SU-DHL-6 (cell line): Measurements from ENCODE around the gene SNX25.
"Not testable (repeated sequence)": the region's sequence is repeated elsewhere in the genome, so short reads cannot be mapped to it uniquely, and the experiment has no call there.

Experiments used
- H2AFZ ChIP-seq: fragments of 200-600 bp; sonication (generic); 2 replicates; pipeline ENCODE4 v1.6.1; 2014; ENCODE audit warnings: low read depth, mild to moderate bottlenecking, moderate library complexity, mixed read lengths, antibody characterized with exemption, low read length; ENCODE audit not compliant: severe bottlenecking
- H3F3A ChIP-seq: fragments of 200-600 bp; shearing (Covaris generic); 2 replicates; pipeline ENCODE4 v1.6.0; 2016; ENCODE audit warnings: antibody characterized with exemption, mild to moderate bottlenecking; ENCODE audit not compliant: insufficient read depth
- H3K27ac ChIP-seq: fragments of 200-600 bp; sonication (generic); 2 replicates; pipeline ENCODE4 v1.5.1; 2016; ENCODE audit warnings: low read depth, mild to moderate bottlenecking, low read length, moderate library complexity, mixed read lengths
- H3K27me3 ChIP-seq: fragments of 200-600 bp; sonication (generic), shearing (Covaris generic); 2 replicates; pipeline ENCODE4 v1.6.0; 2014; ENCODE audit warnings: mild to moderate bottlenecking, low read length
- H3K36me3 ChIP-seq: fragments of 200-600 bp; sonication (generic); 2 replicates; pipeline ENCODE4 v1.6.1; 2014; ENCODE audit warnings: mild to moderate bottlenecking, low read length, mixed read lengths
- H3K4me2 ChIP-seq: fragments of 300-600, 200-600 bp; shearing (Covaris generic), sonication (generic); 2 replicates; pipeline ENCODE4 v1.6.0; 2014; ENCODE audit warnings: low read length, low read depth, mild to moderate bottlenecking; ENCODE audit not compliant: poor library complexity, severe bottlenecking
- H3K4me3 ChIP-seq: fragments of 200-600 bp; sonication (generic); 2 replicates; pipeline ENCODE4 v1.5.1; 2014; ENCODE audit warnings: antibody characterized with exemption, low read length, mild to moderate bottlenecking, mixed read lengths; ENCODE audit not compliant: insufficient read depth, poor library complexity, severe bottlenecking
- H3K79me2 ChIP-seq: fragments of 200-600 bp; sonication (generic); 2 replicates; pipeline ENCODE4 v1.6.1; 2014; ENCODE audit warnings: mild to moderate bottlenecking, low read length, moderate library complexity; ENCODE audit not compliant: insufficient read depth
- H3K9ac ChIP-seq: fragments of 200-600 bp; sonication (generic); 2 replicates; pipeline ENCODE4 v1.7.0; 2014; ENCODE audit warnings: mild to moderate bottlenecking, low read length
- H3K9me2 ChIP-seq: fragments of 200-600 bp; sonication (generic); replicated peaks from 2 replicates; pipeline ENCODE4 v1.6.1; 2014; ENCODE audit warnings: low read length; ENCODE audit not compliant: insufficient read depth
- H3K9me3 ChIP-seq: fragments of 200-600 bp; sonication (generic); 2 replicates; pipeline ENCODE4 v1.6.1; 2014; ENCODE audit warnings: low read length, mixed read lengths; ENCODE audit not compliant: insufficient read depth
- H4K20me1 ChIP-seq: fragments of 200-600 bp; sonication (generic); 2 replicates; pipeline ENCODE4 v1.6.1; 2014; ENCODE audit warnings: low read depth, mild to moderate bottlenecking, antibody characterized with exemption, low read length, moderate library complexity, mixed read lengths
- EZH2phosphoT487 ChIP-seq: fragments of 200-600 bp; sonication (generic), shearing (Covaris generic); conservative IDR thresholded peaks from 2 replicates; pipeline ENCODE4 v1.6.1; 2018; ENCODE audit warnings: mild to moderate bottlenecking, antibody characterized with exemption, low read length, moderate library complexity, mixed read lengths
- TF ChIP-seq, protein P1 (sequence below): fragments of 200-600 bp; sonication (generic); IDR thresholded peaks from one replicate; pipeline ENCODE4 v1.5.1; 2017; ENCODE audit warnings: antibody characterized with exemption, mild to moderate bottlenecking, low read length, moderate library complexity; ENCODE audit not compliant: insufficient read depth, poor library complexity, severe bottlenecking

SNX25 gene

DNA sequence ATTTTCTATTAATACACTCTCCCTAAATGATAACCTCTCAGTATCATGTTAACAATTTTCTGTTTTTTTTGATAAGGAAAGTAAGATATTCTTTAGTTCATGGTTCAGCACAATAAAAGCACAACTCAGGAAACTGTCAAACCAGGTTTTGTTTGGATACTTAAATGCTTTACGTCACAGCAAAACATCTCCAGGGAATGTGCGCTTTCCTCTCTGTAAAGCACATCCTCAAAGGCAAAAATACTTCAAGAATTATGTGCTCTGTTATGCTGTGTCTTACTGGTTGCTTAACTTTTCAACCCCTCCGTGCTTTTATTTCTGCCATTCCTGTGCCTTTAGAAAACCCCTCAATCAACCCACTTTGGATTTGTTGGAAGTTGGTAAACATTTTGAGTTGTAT lies 27.8 kb downstream of the SNX25 start:
- Histone ChIP-seq H3K9me2 (no peaks in the 10 kb centered on the region), H2AFZ (no peak overlapping the region), H3K4me3 (no peak overlapping the region), H3K9ac (no peak overlapping the region), H3K36me3 (no peaks in the 10 kb centered on the region), H3K27ac (no peak overlapping the region), H3K79me2 (peaks cover 43% of the 10 kb centered on the region), H3K9me3 (no peaks in the 10 kb centered on the region), H3K27me3 (no peaks in the 10 kb centered on the region), H4K20me1 (no peaks in the 10 kb centered on the region), H3K4me2 (no peak overlapping the region), H3F3A (0 out of 2 replicates have a peak, but pooled peaks cover 3% of the 10 kb centered on the region)
- TF ChIP-seq, protein P1, sequence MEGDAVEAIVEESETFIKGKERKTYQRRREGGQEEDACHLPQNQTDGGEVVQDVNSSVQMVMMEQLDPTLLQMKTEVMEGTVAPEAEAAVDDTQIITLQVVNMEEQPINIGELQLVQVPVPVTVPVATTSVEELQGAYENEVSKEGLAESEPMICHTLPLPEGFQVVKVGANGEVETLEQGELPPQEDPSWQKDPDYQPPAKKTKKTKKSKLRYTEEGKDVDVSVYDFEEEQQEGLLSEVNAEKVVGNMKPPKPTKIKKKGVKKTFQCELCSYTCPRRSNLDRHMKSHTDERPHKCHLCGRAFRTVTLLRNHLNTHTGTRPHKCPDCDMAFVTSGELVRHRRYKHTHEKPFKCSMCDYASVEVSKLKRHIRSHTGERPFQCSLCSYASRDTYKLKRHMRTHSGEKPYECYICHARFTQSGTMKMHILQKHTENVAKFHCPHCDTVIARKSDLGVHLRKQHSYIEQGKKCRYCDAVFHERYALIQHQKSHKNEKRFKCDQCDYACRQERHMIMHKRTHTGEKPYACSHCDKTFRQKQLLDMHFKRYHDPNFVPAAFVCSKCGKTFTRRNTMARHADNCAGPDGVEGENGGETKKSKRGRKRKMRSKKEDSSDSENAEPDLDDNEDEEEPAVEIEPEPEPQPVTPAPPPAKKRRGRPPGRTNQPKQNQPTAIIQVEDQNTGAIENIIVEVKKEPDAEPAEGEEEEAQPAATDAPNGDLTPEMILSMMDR: no peak
- TF ChIP-seq EZH2phosphoT487: no peak

DNA sequence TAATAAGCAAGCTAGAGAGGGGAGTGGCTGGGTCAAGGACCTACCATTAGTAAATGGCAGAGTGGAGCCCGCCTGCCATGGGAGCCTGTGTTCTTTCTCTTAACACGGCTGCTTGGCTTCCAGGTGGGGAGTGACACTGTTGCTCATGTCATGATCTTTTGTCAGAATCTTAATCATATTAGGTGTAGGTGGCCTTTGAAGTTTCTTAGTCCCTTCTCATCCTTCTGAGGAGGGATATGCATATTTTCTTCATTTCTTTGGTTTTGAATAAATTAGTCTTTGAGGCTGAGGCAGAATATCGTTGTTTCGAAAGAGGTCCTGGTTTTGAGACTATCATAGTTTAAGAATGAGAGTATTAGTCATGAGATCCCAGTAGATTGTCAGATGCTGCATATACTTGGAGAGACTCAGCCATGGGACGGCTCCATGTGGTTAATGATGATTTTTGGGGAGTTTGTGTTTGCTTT lies 28.9 kb downstream of the SNX25 start:
- no peaks in the 10 kb centered on the region for H3K27me3 ChIP-seq
- TF ChIP-seq EZH2phosphoT487: no peak
- TF ChIP-seq, protein P1: no peak
- no peak overlapping the region for H3K4me3 ChIP-seq
- no peak overlapping the region for H2AFZ ChIP-seq
- 0 out of 2 replicates have a peak, but pooled peaks cover 2% of the 10 kb centered on the region for H3F3A ChIP-seq
- no peaks in the 10 kb centered on the region for H3K9me3 ChIP-seq
- H3K4me2 ChIP-seq: no peak overlapping the region
- H3K27ac ChIP-seq: no peak overlapping the region
- no peak overlapping the region for H3K9ac ChIP-seq
- no peaks in the 10 kb centered on the region for H3K9me2 ChIP-seq
- H4K20me1 ChIP-seq: no peaks in the 10 kb centered on the region
- H3K36me3 ChIP-seq: no peaks in the 10 kb centered on the region
- H3K79me2 ChIP-seq: peaks cover 50% of the 10 kb centered on the region

DNA sequence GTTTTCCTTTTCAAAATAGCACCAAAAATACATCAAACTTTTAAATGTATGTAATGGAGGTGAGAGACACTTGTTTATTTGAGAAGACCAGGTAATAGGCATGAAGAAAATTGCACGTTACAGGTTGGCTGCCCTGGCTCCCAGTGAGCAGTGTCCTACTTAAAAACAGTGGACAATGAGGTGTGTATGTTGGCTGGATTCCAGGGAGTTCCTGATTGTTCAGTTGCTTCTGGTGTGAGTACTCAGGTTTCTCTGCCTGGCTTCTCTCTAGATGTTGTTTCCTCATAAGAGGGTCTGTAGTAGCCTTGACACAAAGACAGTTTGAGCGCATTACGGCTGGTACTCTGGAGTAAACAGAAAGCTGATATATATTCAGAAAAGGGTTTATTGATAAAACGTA lies 29.4 kb downstream of the SNX25 start:
- no peak overlapping the region for H3K4me2 ChIP-seq
- H3K4me3 ChIP-seq: no peak overlapping the region
- peaks cover 54% of the 10 kb centered on the region for H3K79me2 ChIP-seq
- H3K9me3 ChIP-seq: no peaks in the 10 kb centered on the region
- no peaks in the 10 kb centered on the region for H3K36me3 ChIP-seq
- H3K9me2 ChIP-seq: no peaks in the 10 kb centered on the region
- no peak for TF ChIP-seq EZH2phosphoT487
- TF ChIP-seq, protein P1: no peak
- no peaks in the 10 kb centered on the region for H3K27me3 ChIP-seq
- no peak overlapping the region for H3K9ac ChIP-seq
- no peaks in the 10 kb centered on the region for H4K20me1 ChIP-seq
- H3F3A ChIP-seq: no peaks in the 10 kb centered on the region
- no peak overlapping the region for H3K27ac ChIP-seq
- H2AFZ ChIP-seq: no peak overlapping the region

DNA sequence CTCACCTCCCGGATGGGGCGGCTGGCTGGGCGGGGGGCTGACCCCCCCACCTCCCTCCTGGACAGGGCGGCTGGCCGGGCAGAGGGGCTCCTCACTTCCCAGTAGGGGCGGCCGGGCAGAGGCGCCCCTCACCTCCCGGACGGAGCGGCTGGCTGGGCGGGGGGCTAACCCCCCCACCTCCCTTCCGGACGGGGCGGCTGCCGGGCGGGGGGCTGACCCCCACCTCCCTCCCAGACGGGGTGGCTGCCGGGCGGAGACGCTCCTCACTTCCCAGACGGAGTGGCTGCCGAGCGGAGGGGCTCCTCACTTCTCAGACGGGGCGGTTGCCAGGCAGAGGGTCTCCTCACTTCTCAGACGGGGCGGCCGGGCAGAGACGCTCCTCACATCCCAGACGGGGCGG lies 31.1 kb downstream of the SNX25 start:
- H3F3A ChIP-seq, H3K36me3 ChIP-seq, H3K9ac ChIP-seq, H3K27me3 ChIP-seq, H3K9me3 ChIP-seq, H3K9me2 ChIP-seq, H3K4me2 ChIP-seq, H4K20me1 ChIP-seq, H3K27ac ChIP-seq, H3K4me3 ChIP-seq, H2AFZ ChIP-seq: not testable (repeated sequence)
- peaks cover 58% of the 10 kb centered on the region for H3K79me2 ChIP-seq
